Endothelial cell of umbilical vein (primary cell): Measurements from ENCODE around the gene S100A10. TPM values are rescaled to one million over a fixed set of nuclear protein-coding genes. Genes with fewer than 3 reads are reported as not detected.

Source experiments
- BruUV-seq: library from RNA; stranded (reverse); fragments of 400-500 nt; replicated peaks from 2 replicates; lab custom pipeline; 2021; lab: Mats Ljungman, UMichigan
- CTCF ChIA-PET: fragments of 300-600, 350-600 bp; sonication (Branson Sonifier 250); formaldehyde crosslinking; loops from one replicate; lab custom pipeline; 2021; ENCODE audit warnings: antibody characterized with exemption, inconsistent platforms; lab: Charles Lee
- POLR2A ChIA-PET: fragments of 300-600, 350-600 bp; sonication (Branson Sonifier 250); formaldehyde crosslinking; loops from one replicate; lab custom pipeline; 2021; ENCODE audit warnings: antibody characterized with exemption, inconsistent platforms; lab: Charles Lee
- DNase-seq: peaks from one replicate; pipeline ENCODE4 v3.0.0-alpha.2; 2011; ENCODE audit warnings: low read depth, low spot score
- FAIRE-seq: peaks from 2 replicates; lab custom pipeline; 2011; peaks lifted over from hg19 to GRCh38; lab: Jason Lieb, UNC
- H2AFZ ChIP-seq: 2 replicates; pipeline ENCODE4 v1.6.0; 2012; ENCODE audit warnings: low read depth, low read length, control low read depth, inconsistent platforms
- H3K27ac ChIP-seq: 2 replicates; pipeline ENCODE4 v1.5.1; 2011; ENCODE audit warnings: low read depth, mild to moderate bottlenecking, control low read depth, low read length, moderate library complexity; ENCODE audit not compliant: insufficient read depth
- H3K27me3 ChIP-seq, 2 experiments: 2 replicates each; pipeline versions ENCODE4 v1.6.0 to v1.6.1; 2011; ENCODE audit warnings: low read length in 2 of 2, mixed read lengths in 1 of 2; ENCODE audit not compliant: control insufficient read depth in 2 of 2, insufficient read depth in 2 of 2
- H3K36me3 ChIP-seq, 2 experiments: 2 replicates in 1 of 2; 3 replicates in 1 of 2; pipeline ENCODE4 v1.5.1; 2011; ENCODE audit warnings: low read length in 2 of 2, mild to moderate bottlenecking in 1 of 2, moderate library complexity in 1 of 2; ENCODE audit not compliant: control insufficient read depth in 2 of 2, insufficient read depth in 2 of 2; ENCODE audit errors: extremely low read depth in 1 of 2
- H3K4me1 ChIP-seq: 3 replicates; pipeline ENCODE4 v1.5.1; 2011; ENCODE audit warnings: mild to moderate bottlenecking, low read length; ENCODE audit not compliant: control insufficient read depth, insufficient read depth; ENCODE audit errors: extremely low read depth
- H3K4me2 ChIP-seq: 2 replicates; pipeline ENCODE4 v1.6.1; 2011; ENCODE audit warnings: low read length, control low read depth, mixed read lengths; ENCODE audit not compliant: insufficient read depth
- H3K4me3 ChIP-seq, 3 experiments: fragments of 200-600 bp in 1 of 3; sonication (generic), shearing (Covaris generic) in 1 of 3; replicated peaks in 1 of 3; 2 replicates each; pipeline ENCODE4 v1.5.1; 2011 to 2016; ENCODE audit warnings: control low read depth in 3 of 3, low read length in 3 of 3, mild to moderate bottlenecking in 2 of 3, inconsistent platforms in 1 of 3, low read depth in 1 of 3, moderate library complexity in 1 of 3; ENCODE audit not compliant: insufficient read depth in 1 of 3
- H3K79me2 ChIP-seq: 2 replicates; pipeline ENCODE4 v1.6.0; 2012; ENCODE audit warnings: low read length, inconsistent platforms; ENCODE audit not compliant: control insufficient read depth, insufficient read depth
- H3K9ac ChIP-seq: replicated peaks from 2 replicates; pipeline ENCODE3; 2011; ENCODE audit warnings: low read length, control low read depth; ENCODE audit not compliant: insufficient read depth; ENCODE audit errors: extremely low read depth
- H3K9me1 ChIP-seq: replicated peaks from 3 replicates; pipeline ENCODE4 v1.6.0; 2011; ENCODE audit warnings: mild to moderate bottlenecking, low read length; ENCODE audit not compliant: control insufficient read depth, insufficient read depth; ENCODE audit errors: extremely low read depth
- H3K9me3 ChIP-seq: replicated peaks from 2 replicates; pipeline ENCODE4 v1.5.1; 2012; ENCODE audit warnings: low read length, inconsistent platforms; ENCODE audit not compliant: control insufficient read depth, insufficient read depth
- H4K20me1 ChIP-seq: replicated peaks from 2 replicates; pipeline ENCODE3; 2011; ENCODE audit warnings: mild to moderate bottlenecking, low read length; ENCODE audit not compliant: control insufficient read depth, insufficient read depth; ENCODE audit errors: extremely low read depth
- EZH2 ChIP-seq: IDR thresholded peaks from 2 replicates; pipeline ENCODE4 v1.6.1; 2012; ENCODE audit warnings: borderline replicate concordance, low read depth, mild to moderate bottlenecking, moderate library complexity, low read length, inconsistent platforms; ENCODE audit not compliant: severe bottlenecking
- FOS ChIP-seq: IDR thresholded peaks from 2 replicates; pipeline ENCODE4 v1.6.1; 2011; ENCODE audit warnings: mild to moderate bottlenecking, low read length, moderate library complexity, borderline replicate concordance; ENCODE audit not compliant: insufficient read depth
- GATA2 ChIP-seq: IDR thresholded peaks from 2 replicates; pipeline ENCODE4 v1.7.0; 2011; ENCODE audit warnings: low read depth, mild to moderate bottlenecking, moderate library complexity, mixed read lengths, low read length; ENCODE audit not compliant: insufficient read length, insufficient read depth
- JUN ChIP-seq: IDR thresholded peaks from 2 replicates; pipeline ENCODE4 v1.6.1; 2011; ENCODE audit warnings: borderline replicate concordance, low read depth; ENCODE audit not compliant: insufficient read length, insufficient read depth
- MAX ChIP-seq: IDR thresholded peaks from 2 replicates; pipeline ENCODE4 v1.6.1; 2011; ENCODE audit not compliant: insufficient read depth, insufficient read length
- MYC ChIP-seq: IDR thresholded peaks from one replicate; pipeline ENCODE4 v1.6.1; 2011; ENCODE audit warnings: mild to moderate bottlenecking, low read depth, low read length
- POLR2A ChIP-seq: IDR thresholded peaks from 2 replicates; pipeline ENCODE4 v1.6.1; 2012; ENCODE audit warnings: low read depth, mild to moderate bottlenecking, control low read depth, low read length
- POLR2AphosphoS5 ChIP-seq: IDR thresholded peaks from 2 replicates; pipeline ENCODE4 v1.6.1; 2012; ENCODE audit warnings: low read depth, mild to moderate bottlenecking, control low read depth, low read length, moderate library complexity; ENCODE audit not compliant: insufficient read depth
- dilution Hi-C: fragments of 300-500 bp; cut with MboI; formaldehyde crosslinking; loops from one replicate; pipeline ENCODE4 v1.15.0; 2019; ENCODE audit warnings: low sequenced_read_pairs; ENCODE audit not compliant: extremely low pct_ligation_motif_present
- intact Hi-C: fragments of 100-400 bp; cut with micrococcal nuclease; formaldehyde crosslinking; loops from one replicate; pipeline ENCODE4 v1.10.0; 2022
- polyA plus RNA-seq, 4 experiments: library from polyadenylated mRNA; depleted of rRNA in 3 of 4; stranded (reverse) in 3 of 4; unstranded in 1 of 4; fragments of >200 nt; gene quantifications; 2 replicates each; pipeline versions ENCODE4 v1.2.1 to v1.2.3, GENCODE V29; 2011 to 2012; ENCODE audit warnings: missing spikeins in 1 of 4
- total RNA-seq: library from RNA; stranded (reverse); gene quantifications from 2 replicates; pipeline ENCODE4 v1.2.3, GENCODE V29; 2021
- TF ChIP-seq, protein P1 (sequence below), 2 donors: IDR thresholded peaks; 1 replicate in 1 of 2; 2 replicates in 1 of 2; pipeline ENCODE4 v1.5.1; 2011; ENCODE audit warnings: low read length in 2 of 2, mild to moderate bottlenecking in 2 of 2, moderate library complexity in 2 of 2, control low read depth in 1 of 2, inconsistent platforms in 1 of 2, low read depth in 1 of 2; ENCODE audit not compliant: insufficient read depth in 1 of 2; ENCODE audit errors: extremely low read depth in 1 of 2

Gene S100A10
- total and polyA plus RNA-seq, 2 donors (not counting 3 experiments of a cell fraction or from before 2014, with no cell fraction given), result 76.8 to 779 TPM

DNA sequence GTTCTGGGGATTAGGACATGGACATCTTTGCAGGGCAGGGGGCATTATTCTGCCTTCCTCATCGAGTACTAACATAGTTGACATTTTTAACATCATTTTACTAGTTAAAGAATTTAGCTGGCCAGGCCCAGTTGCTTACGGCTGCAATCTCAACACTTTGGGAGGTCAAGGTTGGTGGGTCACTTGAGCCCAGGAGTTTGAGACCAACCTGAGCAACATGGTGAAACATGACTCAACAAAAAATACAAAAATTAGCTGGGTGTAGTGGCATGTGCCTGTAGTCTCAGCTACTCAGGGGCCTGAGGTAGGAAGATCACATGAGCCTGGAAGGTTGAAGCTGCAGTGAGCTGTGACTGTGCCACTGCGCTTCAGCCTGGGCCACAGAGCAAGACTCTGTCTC, 54.5 kb downstream of the S100A10 start:
- no peaks in the 10 kb centered on the region for H3K79me2 ChIP-seq
- BruUV-seq, result no TSS peak
- ChIA-PET POLR2A (no interaction called here), CTCF (interaction anchor here (0.9 to 13.1 kb wide), 7 partner anchors 15 to 79 kb away, joined by 3 to 572 read pairs (median 3); partner anchors contain the start of gene S100A10)
- dilution Hi-C loops (no loop called here), intact Hi-C loops (loop anchor here (10.0 kb wide), 1 partner anchor 246 kb away; no protein-coding TSS in a partner anchor)
- DNase-seq, result no peak
- no peak overlapping the region for H3K4me2 ChIP-seq
- H3K4me1 ChIP-seq, result peaks cover 6% of the 10 kb centered on the region
- H3K27ac ChIP-seq, result no peak overlapping the region
- no peaks in the 10 kb centered on the region for H4K20me1 ChIP-seq
- TF ChIP-seq MYC (no peak), EZH2 (no peak), GATA2 (no peak), JUN (no peak), FOS (no peak), POLR2A (no peak), MAX (no peak), POLR2AphosphoS5 (no peak)
- TF ChIP-seq, protein P1, sequence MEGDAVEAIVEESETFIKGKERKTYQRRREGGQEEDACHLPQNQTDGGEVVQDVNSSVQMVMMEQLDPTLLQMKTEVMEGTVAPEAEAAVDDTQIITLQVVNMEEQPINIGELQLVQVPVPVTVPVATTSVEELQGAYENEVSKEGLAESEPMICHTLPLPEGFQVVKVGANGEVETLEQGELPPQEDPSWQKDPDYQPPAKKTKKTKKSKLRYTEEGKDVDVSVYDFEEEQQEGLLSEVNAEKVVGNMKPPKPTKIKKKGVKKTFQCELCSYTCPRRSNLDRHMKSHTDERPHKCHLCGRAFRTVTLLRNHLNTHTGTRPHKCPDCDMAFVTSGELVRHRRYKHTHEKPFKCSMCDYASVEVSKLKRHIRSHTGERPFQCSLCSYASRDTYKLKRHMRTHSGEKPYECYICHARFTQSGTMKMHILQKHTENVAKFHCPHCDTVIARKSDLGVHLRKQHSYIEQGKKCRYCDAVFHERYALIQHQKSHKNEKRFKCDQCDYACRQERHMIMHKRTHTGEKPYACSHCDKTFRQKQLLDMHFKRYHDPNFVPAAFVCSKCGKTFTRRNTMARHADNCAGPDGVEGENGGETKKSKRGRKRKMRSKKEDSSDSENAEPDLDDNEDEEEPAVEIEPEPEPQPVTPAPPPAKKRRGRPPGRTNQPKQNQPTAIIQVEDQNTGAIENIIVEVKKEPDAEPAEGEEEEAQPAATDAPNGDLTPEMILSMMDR (IDR thresholded peaks at IDR 0.05; ENCODE audit: extremely low read depth in 1 of 2, insufficient read depth in 1 of 2, low read depth in 1 of 2, low read length in 2 of 2), result no peak
- H3K9me1 ChIP-seq, result no peaks in the 10 kb centered on the region
- H3K9me3 ChIP-seq, result no peaks in the 10 kb centered on the region
- H3K9ac ChIP-seq, result no peak overlapping the region
- H3K36me3 ChIP-seq, result no peaks in the 10 kb centered on the region
- H3K27me3 ChIP-seq, result no peaks in the 10 kb centered on the region
- FAIRE-seq, result no peak
- H3K4me3 ChIP-seq, result no peak overlapping the region
- H2AFZ ChIP-seq, result no peak overlapping the region
